ENCODE results near the gene REXO5. TPM values are rescaled to one million over a fixed set of nuclear protein-coding genes. Genes with fewer than 3 reads are reported as not detected.

The REXO5 gene
- total RNA-seq (2022): 10.1 and 10.4 TPM in 2 replicates
- Bru-seq, nascent RNA: percentile 64 among the genes with signal in this experiment
- percentile 42 among the genes with signal in this experiment for BruChase-seq, experiment 1, labeled RNA remaining after a 6-hour chase
- BruChase-seq, experiment 2, labeled RNA remaining after a 2-hour chase: percentile 51 among the genes with signal in this experiment
- long read RNA-seq, partial matches to known transcripts: 0 of 2 reads
- long read RNA-seq, other reads (novel, unspliced or antisense): 2 of 2 reads

DNA sequence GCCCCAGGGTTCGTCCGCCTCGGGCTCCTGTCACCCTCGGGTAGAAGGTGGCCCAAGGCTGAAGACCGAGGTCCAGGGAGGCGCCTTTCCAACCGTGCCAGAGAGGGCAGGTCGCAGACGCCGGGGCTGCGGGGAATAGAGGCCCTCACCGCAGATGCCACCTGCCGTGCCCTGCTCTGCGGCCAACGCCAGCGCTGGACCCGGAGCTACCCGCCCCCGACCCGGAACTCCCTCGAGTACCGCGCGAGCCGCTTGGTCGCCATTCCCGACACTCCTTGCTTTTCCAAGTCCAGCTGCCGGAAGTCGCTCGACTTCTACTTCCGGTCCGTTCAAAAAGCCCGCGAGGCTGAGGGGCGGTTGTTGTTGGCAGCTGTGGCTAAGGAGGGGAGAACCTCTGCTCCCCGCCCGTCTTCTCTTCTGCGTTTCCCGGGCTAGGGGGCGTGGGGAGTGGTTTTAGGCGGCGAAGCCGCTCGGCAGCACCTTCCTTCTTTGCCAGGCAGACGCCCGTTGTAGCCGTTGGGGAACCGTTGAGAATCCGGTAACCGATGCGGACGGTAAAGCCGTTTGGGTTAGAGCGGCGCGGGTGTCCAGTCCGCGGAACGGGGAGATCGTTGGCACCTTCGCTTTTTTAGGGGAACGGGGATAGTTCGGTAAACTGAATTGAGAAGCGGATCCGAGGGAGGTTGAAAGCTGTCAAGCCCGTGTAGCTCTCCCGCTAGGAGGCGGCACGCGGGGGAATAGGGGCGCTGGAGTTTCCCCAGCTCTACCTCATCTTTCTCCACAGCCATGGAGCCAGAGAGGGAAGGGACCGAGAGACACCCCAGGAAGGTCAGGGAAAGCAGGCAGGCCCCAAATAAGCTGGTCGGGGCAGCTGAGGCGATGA lies at the start of gene REXO5, which contains the start of gene ERI2:
Gene REXO5 (plus strand): TSS at position 360 of the 883 bp plus-strand sequence. CDS start 427 bp downstream, at position 787.
Gene ERI2 (minus strand): TSS at position 305 of the 883 bp plus-strand sequence. CDS start 42 bp downstream, at position 263.
- CTCF ChIA-PET: interaction anchor here (0.6 to 1.7 kb wide), 9 partner anchors 32 to 495 kb away, joined by 3 to 11 read pairs (median 3); no protein-coding TSS in a partner anchor
- TF ChIP-seq CTCF (IDR thresholded peaks at IDR 0.05; ENCODE audit: unreplicated experiment): peak; percentile 56
- Mint-ChIP-seq H3K36me3 (ENCODE audit: insufficient read depth, unreplicated experiment) (peaks cover 32% of the 10 kb centered on the region), H3K4me1 (ENCODE audit: low read depth, unreplicated experiment) (peaks cover 18% of the 10 kb centered on the region), H3K4me3 (ENCODE audit: low read depth, unreplicated experiment) (peak within 1 kb of the TSS; percentile 84), H3K27ac (ENCODE audit: unreplicated experiment) (peak within 1 kb of the TSS; percentile 72), H3K27me3 (ENCODE audit: unreplicated experiment) (no peaks in the 10 kb centered on the region), H3K9me3 (ENCODE audit: low read depth, unreplicated experiment) (no peaks in the 10 kb centered on the region)
- TSS peak; percentile 83 for BruUV-seq (replicated peaks)
- intact Hi-C loops (cut with micrococcal nuclease; ENCODE audit: unreplicated experiment): loop anchor here (10.0 kb wide), 1 partner anchor 498 kb away; no protein-coding TSS in a partner anchor
- DNase-seq: peak; percentile 94

GRCh38 chr16:20760346-20760745 lies 46.0 kb upstream of the REXO5 start:
- Mint-ChIP-seq H3K36me3 (ENCODE audit: insufficient read depth, unreplicated experiment) (peaks cover 12% of the 10 kb centered on the region), H3K27me3 (ENCODE audit: unreplicated experiment) (no peaks in the 10 kb centered on the region), H3K9me3 (ENCODE audit: low read depth, unreplicated experiment) (no peaks in the 10 kb centered on the region), H3K4me3 (ENCODE audit: low read depth, unreplicated experiment) (no peak overlapping the region), H3K27ac (ENCODE audit: unreplicated experiment) (no peak overlapping the region), H3K4me1 (ENCODE audit: low read depth, unreplicated experiment) (peaks cover 22% of the 10 kb centered on the region)
- CTCF ChIA-PET: no interaction called here
- no peak for DNase-seq
- intact Hi-C loops (cut with micrococcal nuclease; ENCODE audit: unreplicated experiment): no loop called here
- no peak for TF ChIP-seq CTCF (IDR thresholded peaks at IDR 0.05; ENCODE audit: unreplicated experiment)
- no TSS peak for BruUV-seq (replicated peaks)

GRCh38 chr16:20761175-20761574 lies 45.2 kb upstream of the REXO5 start:
- Mint-ChIP-seq H3K9me3 (ENCODE audit: low read depth, unreplicated experiment) (no peaks in the 10 kb centered on the region), H3K4me1 (ENCODE audit: low read depth, unreplicated experiment) (peaks cover 30% of the 10 kb centered on the region), H3K27me3 (ENCODE audit: unreplicated experiment) (no peaks in the 10 kb centered on the region), H3K4me3 (ENCODE audit: low read depth, unreplicated experiment) (no peak overlapping the region), H3K27ac (ENCODE audit: unreplicated experiment) (no peak overlapping the region), H3K36me3 (ENCODE audit: insufficient read depth, unreplicated experiment) (peaks cover 12% of the 10 kb centered on the region)
- no TSS peak for BruUV-seq (replicated peaks)
- no peak for TF ChIP-seq CTCF (IDR thresholded peaks at IDR 0.05; ENCODE audit: unreplicated experiment)
- CTCF ChIA-PET: no interaction called here
- intact Hi-C loops (cut with micrococcal nuclease; ENCODE audit: unreplicated experiment): no loop called here
- no peak for DNase-seq

DNA sequence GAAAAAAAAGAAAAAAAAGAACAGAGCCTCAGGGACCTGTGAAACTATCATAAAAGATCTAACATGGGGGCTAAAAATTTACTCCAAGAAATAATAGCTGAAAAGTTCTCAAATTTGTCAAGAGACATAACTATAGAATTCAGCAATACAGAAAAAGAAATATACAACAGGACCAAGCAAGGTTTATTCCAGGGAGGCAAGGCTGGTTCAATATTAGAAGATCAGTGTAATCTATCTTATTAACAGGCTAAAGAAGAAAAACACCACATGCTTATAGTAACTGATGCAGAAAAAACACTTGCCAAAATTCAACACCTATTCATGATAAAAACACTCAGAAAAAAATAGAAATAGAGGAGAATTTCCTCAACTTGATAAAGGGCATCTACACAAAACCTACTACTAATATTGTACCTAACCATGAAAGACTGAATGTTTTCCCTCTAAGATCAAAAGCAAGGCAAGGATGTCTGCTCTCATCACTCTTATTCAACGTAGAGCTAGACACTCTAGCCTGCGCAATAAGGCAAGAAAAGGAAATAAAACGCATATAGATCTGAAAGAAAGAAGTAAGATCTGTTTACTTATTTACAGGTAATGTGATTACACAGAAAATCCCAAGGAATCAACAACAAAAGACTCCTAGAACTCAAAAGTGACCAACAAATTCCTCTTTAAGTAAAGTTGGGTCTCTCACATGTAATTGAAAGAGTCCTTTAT lies 43.8 kb upstream of the REXO5 start:
- CTCF ChIA-PET: no interaction called here
- Mint-ChIP-seq H3K36me3 (ENCODE audit: insufficient read depth, unreplicated experiment) (peaks cover 12% of the 10 kb centered on the region), H3K27me3 (ENCODE audit: unreplicated experiment) (no peaks in the 10 kb centered on the region), H3K4me3 (ENCODE audit: low read depth, unreplicated experiment) (peak overlapping the region; percentile 66), H3K9me3 (ENCODE audit: low read depth, unreplicated experiment) (no peaks in the 10 kb centered on the region), H3K4me1 (ENCODE audit: low read depth, unreplicated experiment) (peaks cover 31% of the 10 kb centered on the region), H3K27ac (ENCODE audit: unreplicated experiment) (peak overlapping the region; percentile 82)
- intact Hi-C loops (cut with micrococcal nuclease; ENCODE audit: unreplicated experiment): no loop called here
- TF ChIP-seq CTCF (IDR thresholded peaks at IDR 0.05; ENCODE audit: unreplicated experiment): no peak
- DNase-seq: no peak
- no TSS peak for BruUV-seq (replicated peaks)

All from Calu3 (cell line).